ENCODE results near the gene MR1. TPM values are rescaled to one million over a fixed set of nuclear protein-coding genes. Genes with fewer than 3 reads are reported as not detected.
A peak's percentile ranks its signal among the peaks of the same experiment; 100 is the strongest.

Gene MR1
- total and polyA plus RNA-seq, 9 of the 15 experiments (the other 6 are each of a cell fraction or from before 2014, with no cell fraction given), result 9.7 to 21.7 (median 15.6) TPM

- TF ChIP-seq USF2 (CRISPR knock-in tag; IDR thresholded peaks at IDR 0.05) (no peak), DMBX1 (CRISPR knock-in tag; IDR thresholded peaks at IDR 0.05; ENCODE audit: borderline replicate concordance) (peak; percentile 40; the same call in 1 of the 2 replicates), MAZ (CRISPR knock-in tag; conservative IDR thresholded peaks at IDR 0.05 in 1 of 2, IDR thresholded peaks at IDR 0.05 in 1 of 2) (0 out of 4 replicates have a peak, but pooled peaks have one; percentile 43 to 57), NFE2L1 (tag; IDR thresholded peaks at IDR 0.05; ENCODE audit: borderline replicate concordance, low read depth) (no peak), ZNF184 (CRISPR knock-in tag; IDR thresholded peaks at IDR 0.05) (no peak), ZBTB33 (CRISPR knock-in tag; IDR thresholded peaks at IDR 0.05) (peak; percentile 53; the same call in 1 of the 2 replicates), SMC3 (conservative IDR thresholded peaks at IDR 0.05; ENCODE audit: insufficient read depth, low read depth, low read length) (peak; percentile 75), ZEB2 (IDR thresholded peaks at IDR 0.05) (0 out of 2 replicates have a peak, but pooled peaks have one; percentile 18), XRCC5 (IDR thresholded peaks at IDR 0.05; ENCODE audit: low read depth, low read length) (peak; percentile 30; the same call in 1 of the 2 replicates), FOXA3 (CRISPR knock-in tag; conservative IDR thresholded peaks at IDR 0.05 in 1 of 2, IDR thresholded peaks at IDR 0.05 in 1 of 2) (peak; percentile 89 to 96), FOXJ2 (tag; IDR thresholded peaks at IDR 0.05) (peak; percentile 79; the same call in 1 of the 2 replicates), ATF6 (CRISPR knock-in tag; IDR thresholded peaks at IDR 0.05) (no peak), SUPT5H (IDR thresholded peaks at IDR 0.05) (no peak), E2F4 (CRISPR knock-in tag; IDR thresholded peaks at IDR 0.05; ENCODE audit: low read depth) (no peak), E4F1 (CRISPR knock-in tag; IDR thresholded peaks at IDR 0.05; ENCODE audit: borderline replicate concordance) (no peak), FOXA1 (IDR thresholded peaks at IDR 0.05; ENCODE audit: borderline replicate concordance) (peak; percentile 51; the same call in 1 of the 2 replicates), MCM2 (IDR thresholded peaks at IDR 0.05; ENCODE audit: low read depth) (no peak)
Observed at GRCh38 chr1:181083842-181084605, 50.2 kb downstream of the MR1 start (continued).
